Hindlimb muscle (tissue), 1 donor: ENCODE results near the gene OCIAD1. TPM values are rescaled to one million over a fixed set of nuclear protein-coding genes. Genes with fewer than 3 reads are reported as not detected.
A peak's percentile ranks its signal among the peaks of the same experiment; 100 is the strongest.
"Not testable (repeated sequence)": the region's sequence is repeated elsewhere in the genome, so short reads cannot be mapped to it uniquely, and the experiment has no call there.

ENCODE experiments used
- DNase-seq: peaks from one replicate; pipeline ENCODE4 v3.0.0-alpha.2; 2013
- polyA plus RNA-seq: library from polyadenylated mRNA; unstranded; fragments of 120-200 nt; gene quantifications from one replicate; pipeline ENCODE4 v1.2.1, GENCODE V29; 2013; ENCODE audit not compliant: insufficient read length

OCIAD1 gene
- 211 TPM for polyA plus RNA-seq

- DNase-seq: peak; percentile 99
Measured at GRCh38 chr4:48830706-48831531, at the start of gene OCIAD1. TSS of gene OCIAD1 (plus strand) at chr4:48831088. CDS start at chr4:48832625, 1,537 bp downstream.

- no peak for DNase-seq
Measured at GRCh38 chr4:48781968-48782367, 48.9 kb upstream of the OCIAD1 start.

GRCh38 chr4:48785302-48785701 is 45.6 kb upstream of the OCIAD1 start:
- DNase-seq: no peak

- DNase-seq: no peak
Measured at GRCh38 chr4:48786549-48786948, 44.3 kb upstream of the OCIAD1 start.

- no peak for DNase-seq
Measured at GRCh38 chr4:48787056-48787455, 43.8 kb upstream of the OCIAD1 start.

GRCh38 chr4:48790561-48790960 is 40.3 kb upstream of the OCIAD1 start:
- DNase-seq: no peak

GRCh38 chr4:48791313-48791712 is 39.6 kb upstream of the OCIAD1 start:
- no peak for DNase-seq

- no peak for DNase-seq
Measured at GRCh38 chr4:48792348-48793006, 38.4 kb upstream of the OCIAD1 start.

- no peak for DNase-seq
Measured at GRCh38 chr4:48795108-48795507, 35.8 kb upstream of the OCIAD1 start.

- DNase-seq: no peak
Measured at GRCh38 chr4:48796191-48796926, 34.5 kb upstream of the OCIAD1 start.

GRCh38 chr4:48796927-48797679 is 33.8 kb upstream of the OCIAD1 start:
- DNase-seq: no peak

- no peak for DNase-seq
Measured at GRCh38 chr4:48798117-48798516, 32.8 kb upstream of the OCIAD1 start.

- DNase-seq: no peak
Measured at GRCh38 chr4:48799157-48799556, 31.7 kb upstream of the OCIAD1 start.

- not testable (repeated sequence) for DNase-seq
Measured at GRCh38 chr4:48800155-48800554, 30.7 kb upstream of the OCIAD1 start.

GRCh38 chr4:48801016-48801715 is 29.7 kb upstream of the OCIAD1 start:
- DNase-seq: no peak

GRCh38 chr4:48804584-48805301 is 26.1 kb upstream of the OCIAD1 start:
- no peak for DNase-seq

GRCh38 chr4:48812866-48813265 is 18.0 kb upstream of the OCIAD1 start:
- no peak for DNase-seq

GRCh38 chr4:48813964-48814363 is 16.9 kb upstream of the OCIAD1 start:
- DNase-seq: no peak

GRCh38 chr4:48815483-48815882 is 15.4 kb upstream of the OCIAD1 start:
- DNase-seq: no peak

- DNase-seq: not testable (repeated sequence)
Measured at GRCh38 chr4:48816297-48816696, 14.6 kb upstream of the OCIAD1 start.

GRCh38 chr4:48816971-48817370 is 13.9 kb upstream of the OCIAD1 start:
- no peak for DNase-seq
